Transverse colon (tissue), 3 donors: Measurements from ENCODE around the gene ZNF638.

Experiments used
- EP300 ChIP-seq: sonication (generic); formaldehyde crosslinking; IDR thresholded peaks from one replicate; pipeline ENCODE4 v1.6.1; 2017; ENCODE audit warnings: antibody characterized with exemption, low read depth
- TF ChIP-seq, protein P1 (sequence below), 5 experiments: fragments of 200-600 bp in 3 of 5; fragments of 450-650 bp in 2 of 5; sonication (generic) in 3 of 5; IDR thresholded peaks; 1 replicate in 2 of 5; 2 replicates in 3 of 5; pipeline ENCODE4 v1.5.1; 2016 to 2017; ENCODE audit warnings: antibody characterized with exemption in 5 of 5, inconsistent platforms in 3 of 5, mild to moderate bottlenecking in 2 of 5, moderate library complexity in 1 of 5

DNA sequence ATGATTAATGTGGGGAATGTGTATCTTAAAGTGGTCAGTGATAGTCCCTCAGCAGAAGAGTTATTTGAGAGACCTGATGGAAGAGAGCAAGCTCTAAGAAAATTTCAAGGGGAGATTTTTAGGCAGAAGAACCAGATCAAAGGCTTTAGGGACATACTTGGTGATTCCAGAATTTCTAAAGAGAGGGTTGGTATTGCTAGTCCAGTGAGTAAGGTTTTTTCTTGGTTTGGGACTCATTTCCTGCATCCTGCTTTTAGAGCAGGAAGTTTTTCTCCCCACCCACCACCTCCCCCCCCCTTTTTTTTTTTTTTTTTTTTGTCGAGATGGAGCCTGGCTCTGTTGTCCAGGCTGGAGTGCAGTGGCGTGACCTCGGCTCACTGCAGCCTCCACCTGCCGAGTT lies 79.1 kb downstream of the ZNF638 start:
- TF ChIP-seq, protein P1, sequence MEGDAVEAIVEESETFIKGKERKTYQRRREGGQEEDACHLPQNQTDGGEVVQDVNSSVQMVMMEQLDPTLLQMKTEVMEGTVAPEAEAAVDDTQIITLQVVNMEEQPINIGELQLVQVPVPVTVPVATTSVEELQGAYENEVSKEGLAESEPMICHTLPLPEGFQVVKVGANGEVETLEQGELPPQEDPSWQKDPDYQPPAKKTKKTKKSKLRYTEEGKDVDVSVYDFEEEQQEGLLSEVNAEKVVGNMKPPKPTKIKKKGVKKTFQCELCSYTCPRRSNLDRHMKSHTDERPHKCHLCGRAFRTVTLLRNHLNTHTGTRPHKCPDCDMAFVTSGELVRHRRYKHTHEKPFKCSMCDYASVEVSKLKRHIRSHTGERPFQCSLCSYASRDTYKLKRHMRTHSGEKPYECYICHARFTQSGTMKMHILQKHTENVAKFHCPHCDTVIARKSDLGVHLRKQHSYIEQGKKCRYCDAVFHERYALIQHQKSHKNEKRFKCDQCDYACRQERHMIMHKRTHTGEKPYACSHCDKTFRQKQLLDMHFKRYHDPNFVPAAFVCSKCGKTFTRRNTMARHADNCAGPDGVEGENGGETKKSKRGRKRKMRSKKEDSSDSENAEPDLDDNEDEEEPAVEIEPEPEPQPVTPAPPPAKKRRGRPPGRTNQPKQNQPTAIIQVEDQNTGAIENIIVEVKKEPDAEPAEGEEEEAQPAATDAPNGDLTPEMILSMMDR (IDR thresholded peaks at IDR 0.05), result no peak
- no peak for TF ChIP-seq EP300
